Astrocyte (in vitro differentiated cells and primary cell): Measurements from ENCODE around the gene DHRS2. TPM values are rescaled to one million over a fixed set of nuclear protein-coding genes. Genes with fewer than 3 reads are reported as not detected.

Source experiments
- DNase-seq: peaks from one replicate; pipeline ENCODE4 v3.0.0-alpha.2; 2010; ENCODE audit warnings: low read depth
- FAIRE-seq: peaks from 2 replicates; lab custom pipeline; 2011; peaks lifted over from hg19 to GRCh38; lab: Jason Lieb, UNC
- H2AFZ ChIP-seq: 2 replicates; pipeline ENCODE4 v1.6.0; 2012; ENCODE audit warnings: low read depth, low read length, inconsistent platforms
- H3K27ac ChIP-seq: 2 replicates; pipeline ENCODE4 v1.5.1; 2011; ENCODE audit warnings: low read depth, low read length, inconsistent platforms
- H3K27me3 ChIP-seq: 2 replicates; pipeline ENCODE4 v1.6.0; 2011; ENCODE audit warnings: low read length, inconsistent platforms; ENCODE audit not compliant: insufficient read depth
- H3K36me3 ChIP-seq: 2 replicates; pipeline ENCODE4 v1.5.1; 2011; ENCODE audit warnings: low read length, inconsistent platforms; ENCODE audit not compliant: insufficient read depth
- H3K4me1 ChIP-seq: 2 replicates; pipeline ENCODE4 v1.5.1; 2011; ENCODE audit warnings: low read length, inconsistent platforms; ENCODE audit not compliant: insufficient read depth
- H3K4me2 ChIP-seq: 2 replicates; pipeline ENCODE4 v1.6.0; 2012; ENCODE audit warnings: low read length, inconsistent platforms
- H3K4me3 ChIP-seq: 2 replicates; pipeline ENCODE4 v1.5.1; 2011; ENCODE audit warnings: low read depth, mild to moderate bottlenecking, low read length, inconsistent platforms; ENCODE audit not compliant: insufficient read depth
- H3K79me2 ChIP-seq: 2 replicates; pipeline ENCODE4 v1.6.0; 2012; ENCODE audit warnings: mild to moderate bottlenecking, low read length, inconsistent platforms; ENCODE audit not compliant: insufficient read depth
- H3K9ac ChIP-seq: 2 replicates; pipeline ENCODE4 v1.6.0; 2012; ENCODE audit warnings: mild to moderate bottlenecking, low read length, inconsistent platforms
- H3K9me3 ChIP-seq: 2 replicates; pipeline ENCODE4 v1.5.1; 2012; ENCODE audit warnings: low read depth, mild to moderate bottlenecking, low read length, inconsistent platforms; ENCODE audit not compliant: insufficient read depth
- H4K20me1 ChIP-seq: 2 replicates; pipeline ENCODE4 v1.6.0; 2012; ENCODE audit warnings: low read length, inconsistent platforms; ENCODE audit not compliant: insufficient read depth
- H3K27ac Mint-ChIP-seq: one replicate; pipeline ENCODE4 v1.8.0; 2021; ENCODE audit warnings: mild to moderate bottlenecking, mixed read lengths; ENCODE audit not compliant: unreplicated experiment
- H3K27me3 Mint-ChIP-seq: one replicate; pipeline ENCODE4 v1.8.0; 2021; ENCODE audit warnings: low read depth, mixed read lengths; ENCODE audit not compliant: unreplicated experiment
- H3K36me3 Mint-ChIP-seq: one replicate; pipeline ENCODE4 v1.8.0; 2021; ENCODE audit warnings: low read depth, mixed read lengths; ENCODE audit not compliant: unreplicated experiment
- H3K4me1 Mint-ChIP-seq: one replicate; pipeline ENCODE4 v1.8.0; 2021; ENCODE audit warnings: low read depth, mixed read lengths; ENCODE audit not compliant: unreplicated experiment
- H3K4me3 Mint-ChIP-seq: one replicate; pipeline ENCODE4 v1.8.0; 2021; ENCODE audit warnings: mild to moderate bottlenecking, moderate library complexity, mixed read lengths; ENCODE audit not compliant: unreplicated experiment
- H3K9me3 Mint-ChIP-seq: one replicate; pipeline ENCODE4 v1.8.0; 2021; ENCODE audit warnings: mild to moderate bottlenecking, mixed read lengths; ENCODE audit not compliant: unreplicated experiment
- EZH2 ChIP-seq: IDR thresholded peaks from 2 replicates; pipeline ENCODE4 v1.6.1; 2012; ENCODE audit warnings: mild to moderate bottlenecking, low read length, inconsistent platforms; ENCODE audit not compliant: insufficient read depth
- total RNA-seq: library from RNA; stranded (reverse); gene quantifications from 2 replicates; pipeline ENCODE4 v1.2.1, GENCODE V29; 2021
- TF ChIP-seq, protein P1 (sequence below): IDR thresholded peaks from 2 replicates; pipeline ENCODE4 v1.5.1; 2011; ENCODE audit warnings: low read depth, mild to moderate bottlenecking, inconsistent platforms, low read length, moderate library complexity; ENCODE audit not compliant: insufficient read depth

The DHRS2 gene
- total RNA-seq, 1 donor from 2014 or later, result 1.1 TPM

DNA sequence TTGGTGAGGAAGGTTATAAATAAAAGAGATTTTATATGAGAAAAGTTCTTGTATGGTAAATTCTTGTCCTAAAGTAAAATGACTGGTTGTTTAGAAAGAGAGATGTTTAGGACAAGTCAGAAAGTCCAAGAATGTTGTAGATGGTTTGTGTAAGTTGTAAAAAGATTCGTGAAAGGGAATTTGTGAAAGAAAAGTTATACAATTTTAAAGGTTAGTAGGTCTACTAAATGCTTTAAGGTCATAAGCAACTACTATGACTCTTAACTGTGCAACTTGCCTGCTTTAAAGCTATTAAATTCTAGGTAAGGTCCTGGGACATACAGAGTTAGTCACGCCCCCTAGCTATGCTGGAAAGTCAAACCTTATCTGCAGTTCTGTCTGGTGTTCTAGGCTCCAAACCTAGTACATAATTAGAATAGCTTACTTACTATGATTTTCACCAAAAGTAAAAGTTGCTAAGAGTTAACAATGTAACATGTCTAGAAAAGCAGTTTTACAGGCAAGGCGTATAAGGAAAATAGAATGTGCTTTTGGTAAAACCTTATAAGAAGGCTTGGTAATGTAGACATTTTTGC lies 11.2 kb upstream of the DHRS2 start:
- Mint-ChIP-seq H3K27me3 (peaks cover 25% of the 10 kb centered on the region), H3K4me1 (no peaks in the 10 kb centered on the region), H3K27ac (no peak overlapping the region), H3K36me3 (no peaks in the 10 kb centered on the region), H3K9me3 (peaks cover 13% of the 10 kb centered on the region), H3K4me3 (no peak overlapping the region)
- DNase-seq (no peak), FAIRE-seq (no peak)
- H3K9ac ChIP-seq, result no peak overlapping the region
- no peak for TF ChIP-seq EZH2
- TF ChIP-seq, protein P1, sequence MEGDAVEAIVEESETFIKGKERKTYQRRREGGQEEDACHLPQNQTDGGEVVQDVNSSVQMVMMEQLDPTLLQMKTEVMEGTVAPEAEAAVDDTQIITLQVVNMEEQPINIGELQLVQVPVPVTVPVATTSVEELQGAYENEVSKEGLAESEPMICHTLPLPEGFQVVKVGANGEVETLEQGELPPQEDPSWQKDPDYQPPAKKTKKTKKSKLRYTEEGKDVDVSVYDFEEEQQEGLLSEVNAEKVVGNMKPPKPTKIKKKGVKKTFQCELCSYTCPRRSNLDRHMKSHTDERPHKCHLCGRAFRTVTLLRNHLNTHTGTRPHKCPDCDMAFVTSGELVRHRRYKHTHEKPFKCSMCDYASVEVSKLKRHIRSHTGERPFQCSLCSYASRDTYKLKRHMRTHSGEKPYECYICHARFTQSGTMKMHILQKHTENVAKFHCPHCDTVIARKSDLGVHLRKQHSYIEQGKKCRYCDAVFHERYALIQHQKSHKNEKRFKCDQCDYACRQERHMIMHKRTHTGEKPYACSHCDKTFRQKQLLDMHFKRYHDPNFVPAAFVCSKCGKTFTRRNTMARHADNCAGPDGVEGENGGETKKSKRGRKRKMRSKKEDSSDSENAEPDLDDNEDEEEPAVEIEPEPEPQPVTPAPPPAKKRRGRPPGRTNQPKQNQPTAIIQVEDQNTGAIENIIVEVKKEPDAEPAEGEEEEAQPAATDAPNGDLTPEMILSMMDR, result no peak
- H3K9me3 ChIP-seq, result peaks cover 3% of the 10 kb centered on the region
- no peaks in the 10 kb centered on the region for H3K4me1 ChIP-seq
- no peaks in the 10 kb centered on the region for H4K20me1 ChIP-seq
- no peaks in the 10 kb centered on the region for H3K36me3 ChIP-seq
- no peak overlapping the region for H2AFZ ChIP-seq
- H3K27me3 ChIP-seq, result no peaks in the 10 kb centered on the region
- no peak overlapping the region for H3K27ac ChIP-seq
- H3K79me2 ChIP-seq, result no peaks in the 10 kb centered on the region
- no peak overlapping the region for H3K4me2 ChIP-seq
- H3K4me3 ChIP-seq, result no peak overlapping the region

DNA sequence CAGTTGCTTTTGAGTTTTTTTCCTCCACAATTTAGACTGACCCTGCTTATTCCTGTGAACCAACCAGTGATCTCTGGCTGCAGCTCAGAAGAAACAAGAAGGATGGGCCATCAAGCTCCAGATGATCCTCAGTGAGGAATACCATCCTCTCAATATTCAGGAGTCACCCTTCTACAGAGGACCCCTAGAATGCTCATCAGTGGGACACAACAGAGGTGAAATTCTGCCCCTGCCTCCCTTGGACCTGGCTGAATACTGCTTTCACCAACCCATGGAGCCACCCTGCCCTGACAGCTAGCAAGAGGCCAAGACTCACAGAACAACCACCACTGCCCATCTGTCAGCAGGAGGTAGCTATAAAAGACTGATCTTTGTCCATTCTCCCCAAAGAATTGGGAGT lies 9.2 kb upstream of the DHRS2 start:
- no peak overlapping the region for H2AFZ ChIP-seq
- H3K27ac Mint-ChIP-seq, result no peak overlapping the region
- H3K36me3 Mint-ChIP-seq, result no peaks in the 10 kb centered on the region
- H3K36me3 ChIP-seq, result no peaks in the 10 kb centered on the region
- no peaks in the 10 kb centered on the region for H4K20me1 ChIP-seq
- peaks cover 9% of the 10 kb centered on the region for H3K4me1 Mint-ChIP-seq
- H3K9ac ChIP-seq, result no peak overlapping the region
- H3K79me2 ChIP-seq, result no peaks in the 10 kb centered on the region
- H3K4me3 ChIP-seq, result no peak overlapping the region
- peaks cover 3% of the 10 kb centered on the region for H3K9me3 ChIP-seq
- peaks cover 12% of the 10 kb centered on the region for H3K27me3 Mint-ChIP-seq
- no peaks in the 10 kb centered on the region for H3K27me3 ChIP-seq
- H3K4me2 ChIP-seq, result no peak overlapping the region
- DNase-seq (no peak), FAIRE-seq (no peak)
- peaks cover 13% of the 10 kb centered on the region for H3K9me3 Mint-ChIP-seq
- no peak for TF ChIP-seq EZH2
- TF ChIP-seq, protein P1, result no peak
- no peak overlapping the region for H3K27ac ChIP-seq
- no peak overlapping the region for H3K4me3 Mint-ChIP-seq
- H3K4me1 ChIP-seq, result no peaks in the 10 kb centered on the region

DNA sequence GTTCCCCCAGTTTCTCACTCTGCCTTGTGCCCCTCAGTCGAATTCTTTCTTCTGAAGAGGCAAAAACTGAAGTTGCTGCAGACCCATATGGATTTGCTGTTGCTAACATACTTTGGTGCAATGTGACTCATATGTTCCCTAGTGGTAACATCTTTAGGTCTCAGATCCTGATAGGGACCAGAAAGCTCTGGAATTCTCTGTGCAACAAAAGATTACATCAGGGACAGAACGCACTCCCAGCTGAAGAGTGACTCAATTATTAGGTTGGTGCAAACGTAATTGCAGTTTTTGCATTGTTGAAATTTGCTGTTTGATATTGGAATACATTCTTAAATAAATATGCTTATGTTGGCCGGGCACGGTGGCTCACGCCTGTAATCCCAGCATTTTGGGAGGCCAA lies 8.2 kb upstream of the DHRS2 start:
- no peaks in the 10 kb centered on the region for H4K20me1 ChIP-seq
- H3K4me1 Mint-ChIP-seq, result peaks cover 13% of the 10 kb centered on the region
- no peak overlapping the region for H2AFZ ChIP-seq
- H3K9ac ChIP-seq, result no peak overlapping the region
- H3K27ac ChIP-seq, result no peak overlapping the region
- no peak overlapping the region for H3K4me3 ChIP-seq
- no peak for TF ChIP-seq EZH2
- TF ChIP-seq, protein P1, result no peak
- no peaks in the 10 kb centered on the region for H3K79me2 ChIP-seq
- no peak for DNase-seq
- no peak overlapping the region for H3K4me2 ChIP-seq
- no peaks in the 10 kb centered on the region for H3K4me1 ChIP-seq
- H3K27ac Mint-ChIP-seq, result no peak overlapping the region
- peaks cover 13% of the 10 kb centered on the region for H3K9me3 Mint-ChIP-seq
- no peaks in the 10 kb centered on the region for H3K27me3 ChIP-seq
- H3K9me3 ChIP-seq, result peaks cover 3% of the 10 kb centered on the region
- no peak overlapping the region for H3K4me3 Mint-ChIP-seq
- no peaks in the 10 kb centered on the region for H3K36me3 ChIP-seq
- no peak for FAIRE-seq
- peaks cover 2% of the 10 kb centered on the region for H3K27me3 Mint-ChIP-seq
- H3K36me3 Mint-ChIP-seq, result no peaks in the 10 kb centered on the region
